Hippocampal formation (tissue), 2 donors: ENCODE measurements around the gene PCSK5.
"Not testable (repeated sequence)": the region's sequence is repeated elsewhere in the genome, so short reads cannot be mapped to it uniquely, and the experiment has no call there.

Source experiments
- DNase-seq, 2 donors: peaks; one replicate each; lab custom pipeline; 2025; lab: John Stamatoyannopoulos, UW

The PCSK5 gene

DNA sequence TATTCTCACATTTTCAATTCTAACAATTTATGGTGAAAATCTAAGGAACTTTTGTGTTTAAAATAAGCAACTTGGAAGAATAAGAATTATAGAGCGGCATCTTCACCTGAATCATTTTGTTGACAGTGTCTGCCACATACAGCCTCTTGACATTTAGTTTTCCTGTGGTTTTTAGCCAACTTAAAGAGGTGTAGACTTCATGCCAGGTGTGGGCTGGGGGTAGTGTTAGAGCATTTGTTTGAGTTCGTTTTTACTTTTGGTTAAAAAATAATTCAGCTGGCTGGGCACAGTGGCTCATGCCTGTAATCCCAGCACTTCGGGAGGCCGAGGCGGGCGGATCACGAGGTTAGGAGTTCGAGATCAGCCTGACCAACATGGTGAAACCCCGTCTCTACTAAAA, 72.8 kb downstream of the PCSK5 start:
- DNase-seq = not testable (repeated sequence)

DNA sequence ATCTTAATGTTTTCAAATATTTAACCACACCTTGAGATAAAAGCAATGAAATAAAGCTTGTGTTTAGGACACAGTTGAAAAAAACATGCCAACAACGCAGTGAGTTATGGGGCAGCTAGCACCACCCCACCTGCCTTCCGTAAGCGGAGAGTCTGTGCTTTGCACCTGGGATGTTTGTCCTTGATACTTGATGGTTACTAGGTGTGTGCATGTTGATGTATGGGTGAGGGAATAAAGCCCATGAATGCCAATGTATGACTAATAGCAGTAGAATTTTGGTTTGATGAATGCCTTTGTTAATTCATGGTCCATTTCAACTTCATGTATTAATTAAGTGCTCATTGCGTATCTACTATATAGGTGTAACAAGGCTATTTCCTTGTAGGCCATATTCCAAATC, 74.0 kb downstream of the PCSK5 start:
- DNase-seq = no peak

DNA sequence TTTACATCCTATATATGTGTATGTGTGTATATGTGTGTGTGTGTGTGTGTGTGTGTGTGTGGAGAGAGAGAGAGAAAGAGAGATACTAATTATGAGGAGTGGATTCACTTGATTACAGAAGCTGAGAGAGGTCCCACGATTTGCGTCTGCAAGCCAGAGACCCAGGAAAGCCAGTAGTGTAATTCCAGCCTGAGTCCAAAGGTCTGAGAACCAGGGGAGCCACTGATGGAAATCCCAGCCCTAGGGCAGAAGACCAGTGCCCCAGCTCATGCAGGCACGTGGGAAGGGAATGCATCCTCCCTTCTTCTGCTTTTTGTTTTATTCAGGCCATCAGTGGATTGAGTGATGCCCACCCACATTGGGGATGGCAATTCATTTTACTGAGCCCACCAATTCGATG, 74.8 kb downstream of the PCSK5 start:
- no peak for DNase-seq

DNA sequence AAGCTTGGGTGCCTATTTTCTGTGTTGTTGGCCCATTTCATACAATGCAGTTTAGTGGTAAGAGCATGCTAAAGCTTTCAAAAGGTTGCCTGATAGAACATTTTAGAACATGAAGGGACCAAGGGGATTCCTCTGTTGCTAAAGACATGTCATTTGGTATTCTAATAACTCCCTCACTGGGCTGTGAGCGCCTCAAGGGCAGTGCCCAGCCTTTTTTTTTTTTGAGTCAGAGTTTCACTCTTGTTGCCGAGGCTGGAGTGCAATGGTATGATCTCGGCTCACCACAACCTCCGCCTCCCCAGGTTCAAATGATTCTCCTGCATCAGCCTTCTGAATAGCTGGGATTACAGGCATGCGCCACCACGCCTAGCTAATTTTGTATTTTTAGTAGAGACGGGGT, 77.1 kb downstream of the PCSK5 start:
- DNase-seq = no peak

DNA sequence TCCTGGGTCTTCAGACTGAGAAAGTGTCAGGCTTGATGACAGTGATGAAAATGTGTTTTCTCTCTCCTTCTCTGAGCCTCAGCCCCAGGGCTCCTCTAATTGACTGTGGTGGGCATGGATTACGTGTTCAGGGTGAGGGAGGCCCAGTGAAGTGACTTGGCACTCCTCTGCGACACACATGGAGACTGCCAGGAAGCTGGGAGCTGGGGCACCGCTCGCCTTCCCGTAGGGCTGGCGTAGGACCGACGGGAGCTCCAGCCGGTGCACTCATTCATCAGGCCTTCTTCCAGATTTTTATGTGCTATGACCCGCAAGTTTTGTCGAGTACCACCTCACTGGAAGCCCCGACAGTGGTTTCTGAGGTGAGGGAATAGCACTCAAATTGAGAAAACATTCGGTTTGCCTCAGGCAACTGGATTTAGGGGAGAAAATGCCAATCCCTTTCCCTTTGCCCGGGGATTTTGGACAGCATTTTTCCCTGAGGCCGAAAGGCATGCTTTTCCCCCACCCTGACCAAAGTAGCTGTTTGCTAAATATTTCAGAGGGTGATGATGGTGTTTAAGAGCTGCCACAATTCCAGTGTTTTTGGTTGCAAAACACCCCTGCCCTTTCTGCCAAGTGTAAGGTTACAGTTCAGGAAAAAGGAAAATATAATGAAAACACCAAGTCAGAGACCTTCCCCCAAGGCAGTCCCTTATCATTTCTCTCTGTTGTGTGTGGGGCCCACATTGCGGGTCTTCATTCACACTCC, 83.7 kb downstream of the PCSK5 start:
- DNase-seq = no peak

DNA sequence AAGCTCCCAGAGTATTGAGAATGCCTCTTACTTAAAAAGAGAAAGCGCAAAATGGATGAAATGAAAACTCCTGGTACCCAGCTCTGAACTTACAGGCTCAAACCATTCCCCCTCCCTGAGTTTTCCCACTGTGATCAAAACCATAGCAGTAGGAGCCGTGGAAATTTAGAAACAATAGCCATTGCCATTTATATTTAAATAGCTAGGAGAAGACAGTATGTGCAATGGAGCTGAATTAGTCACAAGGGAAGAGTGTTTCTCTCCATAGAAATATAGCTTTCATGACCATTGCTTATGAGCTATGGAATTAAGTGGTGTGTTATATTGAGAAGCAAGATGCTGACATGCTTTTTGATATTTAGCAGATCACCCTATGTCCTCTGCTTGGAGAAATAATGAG, 84.6 kb downstream of the PCSK5 start:
- DNase-seq = no peak

DNA sequence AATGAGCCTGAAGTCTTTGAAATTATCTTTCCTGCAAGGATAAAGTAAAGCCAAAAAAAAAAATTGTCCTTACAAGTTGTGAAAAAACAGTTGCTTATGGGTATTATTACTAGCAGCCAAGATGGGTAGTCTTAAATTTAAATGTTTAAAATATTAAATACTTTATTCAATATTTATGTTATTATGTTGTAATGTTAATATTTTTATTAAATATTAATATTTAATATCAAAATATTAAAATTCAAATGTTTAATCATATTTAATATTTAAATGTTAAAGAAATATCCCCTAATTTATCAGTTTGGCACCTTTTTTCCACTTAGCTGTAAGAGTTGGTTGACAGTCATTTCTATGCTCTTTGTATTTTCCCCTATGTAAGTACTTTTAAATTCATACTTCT, 86.1 kb downstream of the PCSK5 start:
- no peak for DNase-seq

DNA sequence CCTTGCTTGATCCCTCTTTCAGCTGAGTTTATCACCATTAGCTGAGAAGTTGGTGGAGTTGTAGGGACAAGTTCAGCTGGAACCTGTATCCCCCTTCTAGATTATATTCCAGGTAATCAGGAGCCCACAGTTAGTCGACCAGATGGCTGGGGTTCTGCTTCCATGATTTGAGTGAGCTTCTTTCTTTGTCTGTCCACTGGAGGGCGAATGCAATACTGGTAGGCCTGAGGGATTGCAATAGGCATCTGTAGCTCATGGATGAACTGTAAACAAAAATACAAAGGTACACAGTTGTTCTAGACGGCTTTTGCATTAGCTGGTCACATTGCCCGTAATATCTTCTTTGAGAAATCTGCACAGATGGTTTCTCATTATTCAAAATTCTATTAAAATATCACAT, 88.9 kb downstream of the PCSK5 start:
- no peak for DNase-seq

DNA sequence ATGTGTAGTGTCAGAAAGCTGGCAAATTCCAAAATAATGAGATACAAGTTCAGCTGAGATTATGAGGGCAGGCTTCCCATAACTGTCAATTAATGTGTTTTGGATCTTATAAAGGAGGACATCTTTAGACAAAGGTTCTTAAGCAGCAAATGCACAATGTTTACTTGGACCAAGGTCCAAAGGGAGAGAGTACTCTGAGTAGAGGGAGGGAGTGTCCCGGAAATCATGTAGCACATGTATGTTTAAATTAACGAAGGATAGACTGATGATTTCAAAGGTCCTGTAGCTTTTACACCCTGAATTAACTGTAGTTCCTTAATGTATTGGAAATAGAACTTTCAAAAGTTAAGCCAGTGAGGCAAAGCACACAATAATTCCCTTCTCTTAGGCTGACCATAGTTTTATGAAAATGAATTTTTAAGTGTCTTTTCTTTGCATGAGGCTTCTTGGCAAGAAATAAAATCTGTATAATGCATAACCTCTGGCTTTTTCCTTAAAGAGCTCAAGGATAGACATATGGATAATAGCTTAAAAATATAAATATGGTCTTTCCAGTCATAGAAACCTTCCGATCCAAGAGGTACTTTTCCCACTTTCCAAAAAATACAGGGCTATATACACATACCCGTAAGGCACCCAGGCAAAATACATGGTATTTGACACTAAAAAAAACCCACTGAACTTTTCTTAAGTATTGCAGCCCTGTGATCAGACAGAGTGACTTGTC, 93.0 kb downstream of the PCSK5 start:
- DNase-seq = no peak

DNA sequence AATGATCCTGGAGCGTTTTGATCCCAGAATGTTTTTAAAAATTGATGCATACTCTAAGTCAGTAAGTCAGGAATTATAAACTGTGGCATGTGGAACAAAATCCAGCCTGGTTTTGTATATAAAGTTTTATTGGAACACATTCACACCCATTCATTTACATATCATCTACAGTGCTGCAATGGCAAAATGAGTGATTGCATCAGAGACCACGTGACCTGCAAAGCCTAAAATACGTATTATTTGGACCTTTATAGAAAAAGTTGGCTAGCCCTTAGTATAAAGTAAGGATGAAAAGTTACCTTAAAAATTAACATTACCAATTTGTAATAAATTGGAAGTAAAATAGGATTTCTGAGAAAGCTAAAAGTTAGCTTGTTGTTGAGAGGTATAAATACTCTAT, 95.0 kb downstream of the PCSK5 start:
- no peak for DNase-seq

DNA sequence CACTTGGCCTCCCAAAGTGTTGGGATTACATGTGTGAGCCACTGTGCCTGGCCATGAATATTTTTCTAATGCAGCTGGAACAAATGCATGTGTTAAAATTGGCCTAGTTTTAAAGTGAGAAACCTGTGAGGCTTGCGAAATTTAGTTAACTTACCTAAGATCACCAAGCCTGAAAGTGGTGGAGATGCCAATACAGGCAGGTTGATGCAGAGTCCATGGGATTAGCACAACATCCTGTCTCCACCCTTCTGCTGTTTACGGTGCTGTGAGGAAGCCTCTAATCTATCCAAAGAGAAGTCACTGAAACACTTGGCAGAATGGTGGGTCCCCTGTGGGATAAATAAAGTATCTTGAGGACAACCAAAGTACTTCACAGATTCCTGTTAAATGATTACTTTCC, 98.2 kb downstream of the PCSK5 start:
- DNase-seq = no peak

DNA sequence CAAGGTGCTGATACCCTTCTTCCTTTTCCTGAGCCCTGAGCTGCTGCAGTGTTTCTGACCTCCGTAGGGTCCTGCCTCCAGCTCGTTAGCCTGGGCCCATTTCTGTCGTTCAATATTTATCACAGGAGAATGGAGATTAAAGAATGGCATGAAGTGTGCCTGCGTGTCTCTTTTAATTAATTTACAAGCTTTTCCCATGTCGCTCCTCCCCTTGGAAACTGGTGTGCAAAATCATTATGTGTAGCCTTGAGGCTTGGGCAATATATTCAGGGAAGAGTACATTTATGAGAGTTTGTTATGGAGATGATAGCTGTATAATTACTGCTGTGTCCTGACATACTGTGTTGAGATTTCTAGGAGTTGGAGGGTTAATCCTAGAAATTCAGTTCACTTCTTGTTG, 99.7 kb downstream of the PCSK5 start:
- DNase-seq = no peak

DNA sequence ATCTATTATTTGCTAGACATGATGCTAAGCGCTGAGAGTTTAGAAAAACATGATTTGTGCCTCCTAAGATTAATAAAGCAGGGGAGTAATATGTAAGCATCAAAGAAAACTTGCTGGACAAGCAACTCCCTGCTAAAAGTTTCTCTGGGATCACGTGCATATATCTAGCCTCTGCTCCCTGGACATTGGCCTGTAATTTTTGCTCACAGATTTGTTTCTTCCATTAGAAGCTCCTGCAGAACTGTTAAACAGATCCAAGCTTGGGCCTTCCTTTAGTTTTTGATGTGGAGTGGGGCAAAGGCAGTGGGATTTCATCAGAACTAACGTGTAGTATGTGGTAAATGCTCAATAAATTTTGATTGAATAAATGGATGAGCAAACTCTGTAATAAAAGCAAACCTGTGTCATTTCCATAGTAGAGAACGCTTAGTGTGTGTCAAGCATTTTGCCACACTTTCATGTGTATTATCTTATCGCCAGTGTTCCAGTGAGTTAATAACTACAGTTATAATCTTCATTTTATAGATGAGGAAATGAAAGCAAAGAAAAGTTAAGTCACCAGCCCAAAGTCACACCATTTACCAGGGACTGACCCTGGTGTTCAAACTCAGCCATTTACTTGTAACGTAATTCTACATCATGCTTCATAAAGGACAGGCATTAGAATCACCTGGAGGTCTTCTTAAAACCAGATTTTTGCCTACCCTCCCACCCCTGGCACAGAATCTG, 100.3 kb downstream of the PCSK5 start:
- no peak for DNase-seq

DNA sequence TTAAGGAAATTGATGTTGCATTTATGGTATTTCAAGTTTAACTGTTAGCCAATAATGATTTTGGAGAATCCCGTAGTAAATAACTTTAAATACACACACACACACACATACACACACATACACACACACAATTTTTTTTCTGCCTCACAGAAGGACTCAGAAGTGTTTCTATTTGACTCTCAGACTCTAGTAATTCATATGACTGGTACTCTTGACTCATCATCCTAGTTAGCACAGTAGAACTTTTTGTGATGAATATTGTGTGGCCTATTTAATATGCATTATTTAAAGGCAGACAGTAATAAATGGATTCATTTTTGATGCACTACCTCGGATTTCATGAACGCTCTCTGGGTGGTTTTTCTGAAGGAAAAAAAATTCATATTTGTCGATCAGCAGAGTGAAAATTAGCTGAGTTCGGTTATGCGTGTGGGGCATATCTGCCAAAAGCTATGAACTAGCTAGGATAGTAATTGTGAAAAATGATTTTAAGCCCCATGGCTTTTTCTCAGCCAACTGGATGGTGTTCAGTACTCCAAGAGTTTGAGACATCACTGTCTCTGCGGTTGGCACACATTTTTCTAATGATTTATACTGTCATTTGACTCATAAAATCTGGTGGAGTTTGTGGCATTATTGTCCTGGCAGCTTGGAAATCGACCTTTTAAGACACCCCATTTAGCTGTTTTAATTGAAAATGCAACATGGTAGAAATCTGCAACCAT, 102.2 kb downstream of the PCSK5 start:
- no peak for DNase-seq

DNA sequence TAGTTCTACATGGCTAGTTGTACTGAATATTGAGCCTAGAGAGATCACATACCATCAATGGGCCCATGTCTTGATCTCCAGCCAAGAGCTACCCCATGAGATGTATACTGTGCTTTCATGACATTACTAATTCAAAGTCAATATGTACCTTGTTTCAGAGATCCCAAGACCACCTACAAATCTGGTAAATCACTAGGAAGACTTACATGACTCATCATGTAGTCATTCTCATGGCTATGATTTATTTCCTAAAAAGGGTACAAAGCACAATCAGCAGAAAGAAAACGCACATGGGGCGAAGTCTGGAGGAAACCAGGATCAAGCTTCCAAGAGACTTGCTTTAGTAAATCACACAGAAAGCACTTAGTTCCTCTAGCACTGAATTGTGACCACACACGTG, 103.0 kb downstream of the PCSK5 start:
- DNase-seq = no peak

DNA sequence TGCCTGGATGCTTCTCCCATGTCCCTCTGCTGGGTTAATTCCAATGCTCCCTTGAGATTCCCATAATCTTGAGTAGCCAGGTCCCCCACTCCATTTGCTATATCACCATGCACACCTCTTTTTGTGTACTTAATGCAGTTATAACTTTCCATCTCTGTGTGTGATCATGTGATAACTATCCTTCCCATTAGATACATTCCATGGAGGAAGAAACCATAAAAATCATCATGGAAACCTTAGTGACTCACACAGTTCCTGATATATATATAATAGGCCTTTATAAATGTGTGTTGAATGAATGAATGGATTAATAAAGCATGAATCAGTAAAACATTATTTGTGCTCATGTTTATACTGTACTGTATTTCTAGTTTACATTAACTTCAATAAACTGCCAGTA, 104.6 kb downstream of the PCSK5 start:
- DNase-seq = no peak

DNA sequence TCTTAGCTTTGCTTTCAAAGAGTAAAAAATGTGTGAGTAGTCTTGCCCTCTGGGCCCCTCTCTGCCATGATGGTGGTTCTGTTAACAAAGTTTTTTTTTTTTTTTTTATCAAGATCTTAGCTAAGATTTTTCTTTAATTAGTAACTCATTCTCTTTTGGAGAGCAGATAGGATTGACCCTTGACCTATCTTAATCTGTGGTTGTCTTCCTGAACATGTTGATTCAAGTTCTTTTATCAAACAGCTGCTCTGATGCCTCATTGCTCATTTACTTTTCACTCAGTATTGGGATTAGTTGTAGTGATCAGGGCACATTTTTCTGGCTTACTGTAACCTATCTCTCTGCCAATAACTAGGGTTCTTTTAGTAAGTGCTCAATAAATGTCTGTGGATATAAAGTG, 106.3 kb downstream of the PCSK5 start:
- DNase-seq = no peak

DNA sequence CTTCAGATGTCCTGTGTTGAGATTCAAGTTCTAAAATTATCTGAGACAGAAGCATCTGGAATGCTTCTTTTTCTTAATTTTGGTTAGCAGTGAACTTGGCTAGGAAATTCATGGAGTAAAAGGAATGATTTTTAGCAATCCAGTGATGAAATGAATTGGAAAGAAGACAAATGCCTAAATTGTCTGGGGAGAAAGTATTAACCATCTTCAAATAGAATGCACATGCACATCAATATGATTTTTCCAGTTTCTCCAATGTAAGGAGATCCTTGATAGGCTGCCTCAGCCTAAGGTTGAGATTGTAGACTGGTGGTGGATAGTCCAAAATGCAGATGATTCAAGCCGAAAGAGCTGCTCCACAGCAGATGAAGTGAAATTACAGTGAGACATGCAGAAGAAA, 106.7 kb downstream of the PCSK5 start:
- DNase-seq = no peak

DNA sequence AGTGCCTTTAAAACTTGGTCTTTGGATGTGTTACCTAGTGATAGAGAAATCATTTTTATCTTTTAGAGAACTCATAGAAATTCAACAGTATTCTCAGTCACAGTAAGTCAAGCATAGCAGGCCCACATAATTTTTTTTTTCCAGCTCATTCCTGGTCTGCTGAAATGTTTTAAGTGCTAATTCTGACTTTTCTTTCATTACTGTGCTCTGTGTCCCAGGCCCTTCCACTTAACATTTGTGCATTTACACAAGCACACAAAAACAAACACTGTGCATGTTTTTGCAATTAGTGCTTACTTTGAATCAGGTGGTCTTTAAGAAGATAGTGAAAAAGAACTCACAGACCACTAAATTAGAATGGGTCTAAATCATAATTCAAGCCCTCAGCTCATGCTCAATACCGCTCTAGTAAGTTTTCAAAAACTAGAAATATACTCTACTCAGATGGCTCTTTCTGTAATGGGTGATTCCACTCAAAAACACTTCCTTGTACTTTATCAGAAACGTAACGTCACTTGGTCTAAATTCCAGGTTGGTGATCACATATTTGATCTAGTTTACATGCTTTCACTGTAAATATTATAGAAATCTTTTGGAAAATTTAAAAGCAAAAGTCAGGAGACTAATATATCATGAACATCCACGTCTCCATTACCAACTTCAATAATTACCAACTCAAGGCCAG, 107.8 kb downstream of the PCSK5 start:
- no peak for DNase-seq

DNA sequence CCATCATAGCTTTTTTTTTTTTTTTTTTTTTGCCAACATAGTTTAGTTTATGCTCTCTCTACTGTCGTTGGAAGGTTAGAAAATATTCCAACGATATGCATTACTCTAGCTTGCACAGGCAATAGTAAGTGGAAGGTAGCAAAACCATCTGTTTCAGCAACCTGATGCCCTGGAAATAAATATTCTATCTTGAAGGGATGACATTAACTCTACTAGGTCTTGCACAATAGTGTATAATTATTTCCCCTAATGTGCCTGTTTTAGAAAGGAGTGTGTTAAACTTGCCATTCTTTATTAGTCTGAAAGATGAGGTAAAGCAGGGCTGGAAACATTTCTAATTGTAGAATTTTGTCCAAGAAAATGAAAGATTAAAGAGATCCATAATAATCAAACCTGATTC, 111.0 kb downstream of the PCSK5 start:
- no peak for DNase-seq

DNA sequence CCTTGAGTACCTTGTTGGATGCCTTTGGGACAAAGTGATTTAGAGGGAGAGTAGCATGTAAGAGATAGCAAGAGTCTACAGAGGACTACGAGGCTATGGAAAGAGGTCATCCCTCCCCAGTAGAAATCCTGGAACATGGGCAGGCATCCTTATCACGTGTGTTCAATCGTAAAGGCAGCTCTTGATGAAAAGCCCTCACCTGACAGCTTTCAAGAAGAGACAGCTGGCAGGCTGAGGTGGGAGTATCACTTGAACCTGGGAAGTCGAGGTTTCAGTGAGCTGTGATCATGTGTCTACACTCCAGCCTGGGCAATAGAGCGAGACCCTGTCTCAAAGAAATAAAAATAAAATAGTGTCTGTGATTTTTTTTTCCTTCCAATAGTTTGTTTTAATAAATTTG, 112.6 kb downstream of the PCSK5 start:
- no peak for DNase-seq

DNA sequence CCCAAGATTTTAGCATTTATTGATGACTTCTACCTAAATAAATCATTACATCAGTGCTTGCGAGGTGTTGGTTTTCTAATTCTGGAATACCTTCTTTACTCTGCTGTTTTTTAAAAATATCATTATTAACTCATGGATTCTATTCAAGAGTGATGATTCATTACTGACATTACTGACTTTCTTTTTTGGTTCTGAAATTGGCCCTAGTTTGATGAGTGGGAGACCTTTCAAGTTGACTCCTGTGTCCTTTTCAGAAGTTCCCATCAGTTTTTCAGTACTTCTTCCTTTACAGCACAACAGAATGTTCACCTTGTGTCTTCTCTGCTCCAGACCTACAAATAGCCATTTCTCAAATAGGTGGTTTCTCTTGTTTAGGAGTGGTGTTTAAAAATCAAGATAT, 114.1 kb downstream of the PCSK5 start:
- DNase-seq = no peak
